ENCODE results near the gene ANP32B. TPM values are rescaled to one million over a fixed set of nuclear protein-coding genes. Genes with fewer than 3 reads are reported as not detected.
"Not testable (repeated sequence)": the region's sequence is repeated elsewhere in the genome, so short reads cannot be mapped to it uniquely, and the experiment has no call there.

The ANP32B gene
- total RNA-seq, 2 experiments from 2014 or later, result 32.1 to 389 TPM

DNA sequence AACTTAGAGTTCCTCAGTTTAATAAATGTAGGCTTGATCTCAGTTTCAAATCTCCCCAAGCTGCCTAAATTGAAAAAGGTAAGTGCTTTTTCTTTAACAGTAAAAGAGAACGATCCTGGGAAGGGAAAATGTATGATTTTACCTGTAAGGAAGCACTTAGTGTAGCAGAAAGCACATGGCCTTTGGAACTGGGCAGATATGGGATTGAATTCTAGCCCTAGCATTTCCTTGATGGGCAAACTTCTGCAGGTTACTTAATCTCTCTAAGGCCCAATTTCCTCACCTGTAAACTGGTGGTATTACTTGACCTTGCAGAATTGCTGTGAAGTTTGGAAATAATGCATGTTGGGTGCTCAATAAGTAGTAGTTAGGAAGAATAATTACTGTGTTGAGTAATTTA is 11.6 kb downstream of the ANP32B start:
- TF ChIP-seq EZH2phosphoT487 (IDR thresholded peaks at IDR 0.05; ENCODE audit: borderline replicate concordance, low read depth, low read length), result no peak
- TF ChIP-seq, protein P1, sequence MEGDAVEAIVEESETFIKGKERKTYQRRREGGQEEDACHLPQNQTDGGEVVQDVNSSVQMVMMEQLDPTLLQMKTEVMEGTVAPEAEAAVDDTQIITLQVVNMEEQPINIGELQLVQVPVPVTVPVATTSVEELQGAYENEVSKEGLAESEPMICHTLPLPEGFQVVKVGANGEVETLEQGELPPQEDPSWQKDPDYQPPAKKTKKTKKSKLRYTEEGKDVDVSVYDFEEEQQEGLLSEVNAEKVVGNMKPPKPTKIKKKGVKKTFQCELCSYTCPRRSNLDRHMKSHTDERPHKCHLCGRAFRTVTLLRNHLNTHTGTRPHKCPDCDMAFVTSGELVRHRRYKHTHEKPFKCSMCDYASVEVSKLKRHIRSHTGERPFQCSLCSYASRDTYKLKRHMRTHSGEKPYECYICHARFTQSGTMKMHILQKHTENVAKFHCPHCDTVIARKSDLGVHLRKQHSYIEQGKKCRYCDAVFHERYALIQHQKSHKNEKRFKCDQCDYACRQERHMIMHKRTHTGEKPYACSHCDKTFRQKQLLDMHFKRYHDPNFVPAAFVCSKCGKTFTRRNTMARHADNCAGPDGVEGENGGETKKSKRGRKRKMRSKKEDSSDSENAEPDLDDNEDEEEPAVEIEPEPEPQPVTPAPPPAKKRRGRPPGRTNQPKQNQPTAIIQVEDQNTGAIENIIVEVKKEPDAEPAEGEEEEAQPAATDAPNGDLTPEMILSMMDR (conservative IDR thresholded peaks at IDR 0.05; ENCODE audit: low read length), result no peak
- peaks cover 85% of the 10 kb centered on the region for H4K20me1 ChIP-seq (ENCODE audit: insufficient read depth, low read length)
- H3K4me2 ChIP-seq (ENCODE audit: low read length), result no peak overlapping the region
- DNase-seq (ENCODE audit: low spot score), result no peak
- peaks cover 98% of the 10 kb centered on the region for H3K36me3 ChIP-seq (ENCODE audit: insufficient read depth, low read length)
- H3K9me3 ChIP-seq (ENCODE audit: low read length), result no peaks in the 10 kb centered on the region
- no peak overlapping the region for H3K4me3 ChIP-seq (ENCODE audit: low read depth, low read length, poor library complexity, severe bottlenecking)
- BruUV-seq (replicated peaks), result no TSS peak
- H3K9me2 ChIP-seq (ENCODE audit: insufficient read depth, low read length), result no peaks in the 10 kb centered on the region
- H3K79me2 ChIP-seq (ENCODE audit: insufficient read depth, low read depth, low read length), result peaks cover 98% of the 10 kb centered on the region
- intact Hi-C loops (cut with micrococcal nuclease; ENCODE audit: unreplicated experiment), result no loop called here
- H3K4me1 ChIP-seq (ENCODE audit: insufficient read depth, low read length, poor library complexity, severe bottlenecking), result peaks cover 39% of the 10 kb centered on the region
- ChIA-PET POLR2A (interaction anchor here (0.6 kb wide), 1 partner anchor 35 kb away, joined by 3 read pairs; no protein-coding TSS in a partner anchor), CTCF (ENCODE audit: unreplicated experiment) (no interaction called here)
- no peak overlapping the region for H3K27ac ChIP-seq (ENCODE audit: low read depth, low read length, poor library complexity, severe bottlenecking)
- no peak overlapping the region for H2AFZ ChIP-seq (ENCODE audit: low read length)

DNA sequence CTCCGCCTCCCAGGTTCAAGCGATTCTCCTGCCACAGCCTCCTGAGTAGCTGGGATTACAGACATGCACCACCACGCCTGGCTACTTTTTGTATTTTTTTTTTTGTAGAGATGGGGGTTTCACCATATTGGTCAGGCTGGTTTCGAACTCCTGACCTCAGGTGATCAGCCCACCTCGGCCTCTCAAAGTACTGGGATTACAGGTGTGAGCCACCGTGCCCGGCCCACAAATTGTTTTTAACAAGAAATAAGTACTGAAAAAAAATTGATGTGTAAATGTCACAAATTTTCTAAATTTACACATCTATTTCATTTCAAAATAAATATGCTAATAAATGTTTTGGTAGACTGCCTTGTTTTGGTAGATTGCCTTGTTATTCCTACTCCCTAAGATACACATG is 13.5 kb downstream of the ANP32B start:
- DNase-seq (ENCODE audit: low spot score); intact Hi-C loops (cut with micrococcal nuclease; ENCODE audit: unreplicated experiment); H3K9me3 ChIP-seq (ENCODE audit: low read length); H3K4me3 ChIP-seq (ENCODE audit: low read depth, low read length, poor library complexity, severe bottlenecking); H2AFZ ChIP-seq (ENCODE audit: low read length); H3K27ac ChIP-seq (ENCODE audit: low read depth, low read length, poor library complexity, severe bottlenecking); CTCF ChIA-PET (ENCODE audit: unreplicated experiment); H3K4me2 ChIP-seq (ENCODE audit: low read length); H3K9me2 ChIP-seq (ENCODE audit: insufficient read depth, low read length); BruUV-seq (replicated peaks): not testable (repeated sequence)
- Histone ChIP-seq H3K79me2 (ENCODE audit: insufficient read depth, low read depth, low read length) (peaks cover 98% of the 10 kb centered on the region), H4K20me1 (ENCODE audit: insufficient read depth, low read length) (peaks cover 71% of the 10 kb centered on the region), H3K36me3 (ENCODE audit: insufficient read depth, low read length) (peaks cover 98% of the 10 kb centered on the region), H3K4me1 (ENCODE audit: insufficient read depth, low read length, poor library complexity, severe bottlenecking) (peaks cover 19% of the 10 kb centered on the region)
- POLR2A ChIA-PET, result interaction anchor here (0.9 to 2.1 kb wide), 4 partner anchors 9 to 25 kb away, joined by 3 to 10 read pairs (median 5); no protein-coding TSS in a partner anchor

DNA sequence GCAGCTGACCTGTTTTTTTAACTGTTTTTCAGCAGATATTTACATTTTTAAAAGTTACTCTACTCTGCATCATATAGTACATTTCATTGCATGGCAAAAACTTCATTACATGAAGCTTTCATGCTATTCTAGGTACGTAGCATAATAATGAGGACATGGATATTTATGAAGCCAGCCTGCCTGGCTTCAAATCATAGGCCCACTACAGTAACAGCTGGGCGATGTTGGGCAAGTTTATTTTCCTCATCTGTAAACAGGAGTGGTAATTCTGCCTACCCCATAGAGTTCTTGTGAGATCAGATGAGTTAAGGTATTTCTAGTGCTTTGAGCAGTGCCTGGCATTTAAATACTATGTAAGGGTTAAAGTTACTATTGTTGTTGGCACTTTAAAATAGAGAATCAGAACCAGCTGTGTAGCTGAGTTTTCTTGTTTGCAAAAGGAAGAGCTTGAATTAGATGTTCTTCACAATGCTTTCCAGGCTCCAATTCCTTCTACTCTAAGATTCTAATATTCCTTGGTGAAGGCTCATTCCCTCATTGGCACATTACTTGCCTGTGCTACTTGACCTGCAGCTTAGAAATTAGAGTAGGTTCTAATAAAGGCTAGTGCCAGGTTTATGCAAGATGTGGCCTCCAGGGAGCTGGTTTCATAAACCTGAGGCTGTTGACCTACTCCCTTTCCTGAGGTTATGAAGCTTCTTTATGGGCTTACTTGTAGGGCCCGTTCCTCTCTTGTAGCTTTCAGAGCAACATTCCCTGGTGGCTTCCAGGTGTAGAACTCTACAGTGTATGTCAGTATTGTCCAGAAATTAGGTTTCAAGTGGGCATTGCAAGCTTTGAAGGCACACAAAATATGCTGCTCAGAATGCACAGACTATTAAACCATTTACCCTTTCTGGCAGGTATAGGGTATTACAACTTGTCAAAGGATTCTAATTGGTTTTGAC is 14.5 kb downstream of the ANP32B start:
- Histone ChIP-seq H3K9me3 (ENCODE audit: low read length) (no peaks in the 10 kb centered on the region), H2AFZ (ENCODE audit: low read length) (no peak overlapping the region), H3K4me2 (ENCODE audit: low read length) (no peak overlapping the region), H3K4me3 (ENCODE audit: low read depth, low read length, poor library complexity, severe bottlenecking) (no peak overlapping the region), H3K27ac (ENCODE audit: low read depth, low read length, poor library complexity, severe bottlenecking) (no peak overlapping the region), H3K36me3 (ENCODE audit: insufficient read depth, low read length) (peaks cover 98% of the 10 kb centered on the region), H3K4me1 (ENCODE audit: insufficient read depth, low read length, poor library complexity, severe bottlenecking) (peaks cover 10% of the 10 kb centered on the region), H4K20me1 (ENCODE audit: insufficient read depth, low read length) (peaks cover 66% of the 10 kb centered on the region), H3K9me2 (ENCODE audit: insufficient read depth, low read length) (no peaks in the 10 kb centered on the region), H3K79me2 (ENCODE audit: insufficient read depth, low read depth, low read length) (peaks cover 98% of the 10 kb centered on the region)
- BruUV-seq (replicated peaks), result no TSS peak
- ChIA-PET POLR2A (interaction anchor here (0.9 to 2.1 kb wide), 5 partner anchors 9 to 34 kb away, joined by 3 to 10 read pairs (median 6); no protein-coding TSS in a partner anchor), CTCF (ENCODE audit: unreplicated experiment) (interaction anchor here (0.6 to 0.9 kb wide), 2 partner anchors 75 to 384 kb away, joined by 3 to 5 read pairs; partner anchors contain the start of gene TRMO)
- TF ChIP-seq EZH2phosphoT487 (IDR thresholded peaks at IDR 0.05; ENCODE audit: borderline replicate concordance, low read depth, low read length), result no peak
- TF ChIP-seq, protein P1 (conservative IDR thresholded peaks at IDR 0.05; ENCODE audit: low read length), result no peak
- intact Hi-C loops (cut with micrococcal nuclease; ENCODE audit: unreplicated experiment), result no loop called here
- no peak for DNase-seq (ENCODE audit: low spot score)

All from OCI-LY7 (cell line).